ENCODE measurements around the gene ASIC1.

- TF ChIP-seq ZBTB21 (CRISPR knock-in tag; IDR thresholded peaks at IDR 0.05) (no peak), NFE2 (CRISPR knock-in tag; IDR thresholded peaks at IDR 0.05) (no peak), RXRA (CRISPR knock-in tag; IDR thresholded peaks at IDR 0.05) (no peak)
- TF ChIP-seq, protein P1, sequence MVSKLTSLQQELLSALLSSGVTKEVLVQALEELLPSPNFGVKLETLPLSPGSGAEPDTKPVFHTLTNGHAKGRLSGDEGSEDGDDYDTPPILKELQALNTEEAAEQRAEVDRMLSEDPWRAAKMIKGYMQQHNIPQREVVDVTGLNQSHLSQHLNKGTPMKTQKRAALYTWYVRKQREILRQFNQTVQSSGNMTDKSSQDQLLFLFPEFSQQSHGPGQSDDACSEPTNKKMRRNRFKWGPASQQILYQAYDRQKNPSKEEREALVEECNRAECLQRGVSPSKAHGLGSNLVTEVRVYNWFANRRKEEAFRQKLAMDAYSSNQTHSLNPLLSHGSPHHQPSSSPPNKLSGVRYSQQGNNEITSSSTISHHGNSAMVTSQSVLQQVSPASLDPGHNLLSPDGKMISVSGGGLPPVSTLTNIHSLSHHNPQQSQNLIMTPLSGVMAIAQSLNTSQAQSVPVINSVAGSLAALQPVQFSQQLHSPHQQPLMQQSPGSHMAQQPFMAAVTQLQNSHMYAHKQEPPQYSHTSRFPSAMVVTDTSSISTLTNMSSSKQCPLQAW (CRISPR knock-in tag; IDR thresholded peaks at IDR 0.05), result no peak
Measured at GRCh38 chr12:50024805-50025186, 32.6 kb upstream of the ASIC1 start.

All from HepG2 (cell line).